IPS-15b (cell line): Measurements from ENCODE around the gene SAMD11.

Experiments
- H3K27me3 ChIP-seq: one replicate; pipeline ENCODE4 v1.6.1; 2013; ENCODE audit warnings: low read length; ENCODE audit not compliant: control insufficient read depth, insufficient read depth
- H3K36me3 ChIP-seq: one replicate; pipeline ENCODE4 v1.6.1; 2013; ENCODE audit warnings: low read length; ENCODE audit not compliant: control insufficient read depth, insufficient read depth
- H3K4me1 ChIP-seq: one replicate; pipeline ENCODE4 v1.6.1; 2013; ENCODE audit warnings: mild to moderate bottlenecking, low read length; ENCODE audit not compliant: control insufficient read depth, insufficient read depth
- H3K4me3 ChIP-seq: one replicate; pipeline ENCODE4 v1.5.1; 2013; ENCODE audit warnings: low read depth, low read length
- H3K9ac ChIP-seq: one replicate; pipeline ENCODE4 v1.6.1; 2013; ENCODE audit warnings: low read depth, mild to moderate bottlenecking, low read length
- H3K9me3 ChIP-seq: one replicate; pipeline ENCODE4 v1.6.1; 2013; ENCODE audit warnings: mild to moderate bottlenecking, low read length; ENCODE audit not compliant: control insufficient read depth, insufficient read depth

SAMD11 gene

DNA sequence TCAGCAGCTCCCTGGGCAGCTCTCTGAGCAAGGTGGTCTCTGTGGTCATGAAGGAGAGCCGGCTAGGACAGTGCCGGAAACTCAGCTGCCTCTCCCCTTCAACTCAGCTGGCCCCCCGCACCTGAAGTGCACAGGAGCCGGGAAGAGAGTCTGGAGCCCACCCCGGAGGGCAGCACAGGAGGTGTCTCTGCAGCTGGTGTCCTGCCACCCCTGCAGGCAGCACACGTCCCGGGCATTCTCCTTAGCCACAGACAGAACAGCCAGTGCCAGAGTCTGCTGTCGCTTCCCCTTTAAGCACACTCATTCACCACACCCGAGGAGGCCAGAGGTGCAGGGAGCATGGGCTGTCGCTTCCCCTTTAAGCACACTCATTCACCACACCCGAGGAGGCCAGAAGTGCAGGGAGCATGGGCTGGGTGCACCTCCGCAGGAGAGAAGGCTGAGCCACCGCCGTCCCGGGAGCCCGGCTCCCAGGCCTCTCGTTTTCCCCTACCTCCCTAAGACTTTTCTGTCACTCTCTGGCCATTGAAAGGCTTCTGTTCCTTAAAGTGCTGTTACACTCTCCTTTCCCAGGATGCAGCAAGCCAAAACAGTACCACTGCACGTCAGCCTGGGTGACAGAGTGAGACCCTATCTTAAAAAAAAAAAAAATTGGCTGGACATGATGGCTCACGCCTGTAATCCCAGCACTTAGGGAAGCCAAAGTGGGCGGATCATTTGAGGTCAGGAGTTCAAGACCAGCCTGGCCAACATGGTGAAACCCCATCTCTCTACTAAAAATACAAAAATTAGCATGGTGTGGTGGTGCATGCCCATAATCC lies 16.9 kb upstream of the SAMD11 start:
- Histone ChIP-seq H3K27me3 (peaks cover 61% of the 10 kb centered on the region), H3K36me3 (no peaks in the 10 kb centered on the region), H3K9me3 (no peaks in the 10 kb centered on the region), H3K4me3 (no peak overlapping the region), H3K4me1 (no peaks in the 10 kb centered on the region), H3K9ac (no peak overlapping the region)

DNA sequence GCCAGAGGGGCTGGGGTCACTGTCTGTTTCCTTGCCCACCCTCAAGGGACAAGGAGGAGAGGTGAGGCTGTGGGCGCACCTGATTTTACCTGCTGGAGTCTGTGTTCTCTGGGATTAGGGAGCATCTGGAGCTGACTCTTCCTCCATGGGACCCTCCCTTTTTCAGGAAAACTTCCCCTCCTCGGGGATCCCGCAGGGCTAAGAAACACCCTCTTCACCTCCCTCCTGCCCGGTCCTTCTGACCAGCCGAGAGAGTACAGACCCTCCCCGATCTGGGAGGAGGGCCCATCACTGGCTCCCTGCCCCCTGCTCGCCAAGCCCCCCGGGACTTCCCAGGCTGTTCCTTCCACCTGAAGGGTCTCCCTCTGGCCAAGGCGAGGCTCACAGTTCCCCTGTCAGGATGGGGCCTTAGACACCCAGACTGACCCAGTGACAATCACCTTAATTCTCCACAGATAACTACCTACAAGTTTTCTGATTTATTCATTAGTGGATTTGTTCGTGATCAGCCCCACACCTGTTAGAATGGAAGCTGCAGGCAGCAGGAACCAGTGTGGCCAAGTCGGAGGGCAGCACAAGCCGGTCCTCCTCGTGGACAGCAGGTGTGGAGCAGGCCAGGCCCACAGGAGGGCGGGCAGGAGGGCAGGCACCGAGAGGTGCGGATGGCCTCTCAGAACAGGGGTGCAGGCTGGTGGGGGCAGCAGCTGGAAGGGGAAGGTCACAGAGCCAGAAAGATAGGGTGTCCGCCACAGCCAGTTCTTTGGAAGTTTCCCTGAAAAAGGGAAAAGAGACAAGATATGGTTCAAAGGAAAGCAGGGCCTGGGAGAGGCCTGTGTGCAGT lies 15.9 kb upstream of the SAMD11 start:
- Histone ChIP-seq H3K9me3 (no peaks in the 10 kb centered on the region), H3K4me3 (no peak overlapping the region), H3K36me3 (no peaks in the 10 kb centered on the region), H3K27me3 (peaks cover 70% of the 10 kb centered on the region), H3K4me1 (no peaks in the 10 kb centered on the region), H3K9ac (no peak overlapping the region)

DNA sequence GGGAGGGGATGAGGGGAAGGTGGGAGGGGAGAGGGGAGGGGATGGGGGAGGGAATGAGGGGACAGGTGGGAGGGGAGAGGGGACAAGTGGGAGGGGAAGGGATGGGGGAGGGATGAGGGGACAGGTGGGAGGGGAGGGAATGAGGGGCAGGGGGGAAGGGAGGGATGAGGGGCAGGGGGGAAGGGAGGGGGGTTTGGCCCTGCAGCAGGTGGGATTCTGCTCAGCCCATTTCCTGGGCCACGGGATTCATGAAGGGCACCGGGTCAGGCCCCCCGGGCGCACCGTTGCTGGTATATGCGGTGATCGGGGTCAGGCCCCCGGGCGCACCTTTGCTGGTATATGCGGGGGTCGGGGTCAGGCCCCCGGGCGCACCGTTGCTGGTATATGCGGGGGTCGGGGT lies 15.1 kb upstream of the SAMD11 start:
- H3K9me3 ChIP-seq, result no peaks in the 10 kb centered on the region
- H3K9ac ChIP-seq, result no peak overlapping the region
- H3K27me3 ChIP-seq, result peaks cover 71% of the 10 kb centered on the region
- no peaks in the 10 kb centered on the region for H3K4me1 ChIP-seq
- no peaks in the 10 kb centered on the region for H3K36me3 ChIP-seq
- H3K4me3 ChIP-seq, result no peak overlapping the region

- Histone ChIP-seq H3K4me1 (no peaks in the 10 kb centered on the region), H3K4me3 (no peak overlapping the region), H3K9ac (no peak overlapping the region), H3K27me3 (peaks cover 79% of the 10 kb centered on the region), H3K36me3 (no peaks in the 10 kb centered on the region), H3K9me3 (no peaks in the 10 kb centered on the region)
Measured at GRCh38 chr1:909861-910310, 13.8 kb upstream of the SAMD11 start.

DNA sequence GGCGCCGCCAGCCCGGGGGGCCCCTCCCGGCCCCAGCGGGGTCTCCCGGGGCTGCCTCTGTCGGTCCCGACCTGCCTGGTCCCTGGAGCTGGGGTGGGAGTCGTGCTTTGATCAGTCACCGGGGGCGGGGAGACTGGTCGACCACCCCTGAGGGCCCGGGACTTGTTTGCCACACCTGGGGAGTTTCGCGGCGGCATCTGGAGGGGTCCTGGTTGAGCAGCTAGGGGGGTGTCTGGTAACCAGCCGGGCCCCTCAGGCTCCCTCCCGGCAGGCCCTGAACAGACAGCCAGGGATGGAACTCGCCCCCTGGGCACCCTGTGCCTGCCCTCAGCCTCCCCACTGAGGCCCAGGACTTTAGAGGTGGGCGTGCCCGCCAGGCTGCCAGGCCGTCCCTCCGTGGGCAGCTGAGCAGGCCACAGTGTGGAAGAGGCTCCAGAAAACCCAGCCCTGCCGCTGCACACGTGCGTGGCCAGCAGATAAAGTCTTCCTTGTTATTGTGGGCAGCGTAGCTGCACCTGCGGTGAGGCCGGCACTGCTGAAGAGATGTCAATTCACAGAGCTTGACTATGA lies 13.3 kb upstream of the SAMD11 start:
- no peak overlapping the region for H3K9ac ChIP-seq
- no peaks in the 10 kb centered on the region for H3K9me3 ChIP-seq
- H3K4me3 ChIP-seq, result no peak overlapping the region
- H3K36me3 ChIP-seq, result no peaks in the 10 kb centered on the region
- peaks cover 79% of the 10 kb centered on the region for H3K27me3 ChIP-seq
- no peaks in the 10 kb centered on the region for H3K4me1 ChIP-seq

DNA sequence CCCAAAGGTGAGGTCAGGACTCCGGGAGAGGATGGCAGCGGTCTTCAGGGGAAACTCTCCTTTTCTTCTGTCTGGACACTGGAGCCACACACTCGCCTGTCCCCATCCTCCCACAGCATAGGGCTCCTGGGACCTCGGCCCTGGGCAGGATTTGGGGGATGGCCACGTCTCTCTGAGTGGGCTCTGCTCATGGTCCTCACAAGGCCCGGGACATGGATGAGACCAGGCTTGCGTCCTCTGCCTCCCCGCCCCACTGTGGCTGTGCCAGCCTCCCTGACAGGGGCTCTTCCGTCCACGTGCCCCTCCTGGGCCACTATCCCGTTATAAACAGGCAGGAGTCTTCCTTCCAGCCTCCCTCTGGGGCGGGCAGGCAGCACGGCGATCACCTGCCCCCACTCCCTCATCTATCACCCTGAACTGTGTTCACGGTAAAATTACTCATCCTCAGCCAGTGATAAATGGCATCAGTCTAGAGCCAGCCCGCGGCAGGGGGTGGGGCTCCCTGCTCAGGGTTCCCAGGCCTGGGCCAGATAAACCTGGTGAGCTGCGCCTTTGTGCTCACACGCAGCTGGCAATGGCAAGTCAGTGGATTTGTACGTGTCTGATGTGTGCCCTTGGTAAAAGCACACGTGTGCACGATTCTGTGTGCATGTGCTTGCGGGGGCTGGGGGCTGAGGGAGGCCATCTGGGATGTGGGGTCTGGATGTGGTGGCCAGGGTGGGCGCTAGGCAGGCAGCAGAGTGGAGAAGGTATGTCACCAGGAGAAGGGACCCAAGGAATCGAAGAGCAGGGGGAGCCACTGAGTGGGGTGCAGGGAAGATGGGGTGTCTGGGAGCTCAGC lies 12.6 kb upstream of the SAMD11 start:
- Histone ChIP-seq H3K4me3 (no peak overlapping the region), H3K9me3 (no peaks in the 10 kb centered on the region), H3K27me3 (peaks cover 79% of the 10 kb centered on the region), H3K4me1 (no peaks in the 10 kb centered on the region), H3K36me3 (no peaks in the 10 kb centered on the region), H3K9ac (no peak overlapping the region)

- Histone ChIP-seq H3K9me3 (no peaks in the 10 kb centered on the region), H3K4me3 (no peak overlapping the region), H3K9ac (no peak overlapping the region), H3K4me1 (no peaks in the 10 kb centered on the region), H3K36me3 (no peaks in the 10 kb centered on the region), H3K27me3 (peaks cover 74% of the 10 kb centered on the region)
Measured at GRCh38 chr1:911875-912739, 11.6 kb upstream of the SAMD11 start.

- H3K36me3 ChIP-seq, result no peaks in the 10 kb centered on the region
- H3K9me3 ChIP-seq, result no peaks in the 10 kb centered on the region
- H3K4me3 ChIP-seq, result no peak overlapping the region
- H3K4me1 ChIP-seq, result no peaks in the 10 kb centered on the region
- no peak overlapping the region for H3K9ac ChIP-seq
- H3K27me3 ChIP-seq, result peaks cover 74% of the 10 kb centered on the region
Measured at GRCh38 chr1:912740-913301, 10.9 kb upstream of the SAMD11 start.

DNA sequence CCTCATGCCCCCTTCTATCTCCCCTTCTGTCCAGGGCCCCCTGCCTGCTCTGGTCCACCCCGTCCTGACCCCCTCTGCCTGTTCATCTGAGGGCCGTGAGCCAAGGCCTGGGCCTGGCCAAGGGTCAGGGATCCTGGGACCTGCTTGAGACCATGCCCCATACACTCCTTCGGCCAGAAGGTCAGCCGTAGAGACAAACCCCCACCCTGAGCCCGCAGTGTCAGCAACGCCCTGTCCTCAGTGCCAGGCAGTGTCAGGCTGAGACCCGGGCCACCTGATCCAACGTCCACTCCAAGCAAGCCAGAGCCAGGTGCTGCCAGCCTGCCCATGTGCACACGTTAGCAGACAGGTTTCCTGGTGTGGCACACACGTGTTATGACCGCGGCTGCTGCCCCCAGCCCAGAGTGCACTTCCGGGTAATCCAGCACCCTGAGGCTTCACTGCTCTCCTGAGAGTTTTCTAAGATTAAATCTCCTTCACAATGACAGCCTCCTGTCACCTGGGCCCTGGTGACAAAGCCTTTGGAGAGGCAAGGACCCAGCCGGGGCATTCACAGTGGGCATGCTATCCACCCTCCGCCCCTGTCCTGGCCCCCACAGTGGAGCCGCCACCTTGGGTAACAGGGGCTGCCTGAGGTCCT lies 10.1 kb upstream of the SAMD11 start:
- no peak overlapping the region for H3K9ac ChIP-seq
- H3K27me3 ChIP-seq, result peaks cover 77% of the 10 kb centered on the region
- H3K4me3 ChIP-seq, result no peak overlapping the region
- no peaks in the 10 kb centered on the region for H3K9me3 ChIP-seq
- H3K36me3 ChIP-seq, result no peaks in the 10 kb centered on the region
- H3K4me1 ChIP-seq, result no peaks in the 10 kb centered on the region
